HG02763 (cell line): ENCODE data around the gene TMEM214.

Experiments used
- ATAC-seq: cut with Tn5 transposase; IDR thresholded peaks from one replicate; pipeline ENCODE4 v1.9.1; 2021; ENCODE audit warnings: mild to moderate bottlenecking, moderate library complexity; ENCODE audit not compliant: unreplicated experiment

TMEM214 gene

GRCh38 chr2:27038631-27039339, 6.0 kb downstream of the TMEM214 start:
- no peak for ATAC-seq

- ATAC-seq, result no peak
Observed at GRCh38 chr2:27039426-27039825, 6.7 kb downstream of the TMEM214 start.

DNA sequence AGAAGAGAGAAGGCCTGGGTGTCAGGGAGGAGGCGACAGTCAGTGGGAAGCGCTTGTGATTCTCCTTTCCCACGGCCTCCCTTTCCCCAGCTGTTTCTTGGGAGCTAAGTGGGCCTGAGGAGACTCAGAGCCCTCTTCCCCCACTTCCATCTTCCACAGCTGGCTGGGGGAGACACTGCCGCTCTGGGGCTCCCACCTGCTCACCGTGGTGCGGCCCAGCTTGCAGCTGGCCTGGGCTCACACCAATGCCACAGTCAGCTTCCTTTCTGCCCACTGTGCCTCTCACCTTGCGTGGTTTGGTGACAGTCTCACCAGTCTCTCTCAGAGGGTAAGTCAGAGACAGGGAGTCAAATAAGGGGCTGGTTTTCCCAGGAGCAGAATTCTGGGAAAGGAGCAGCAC, 7.1 kb downstream of the TMEM214 start:
- ATAC-seq, result no peak

- no peak for ATAC-seq
Observed at GRCh38 chr2:27040282-27040681, 7.5 kb downstream of the TMEM214 start.

DNA sequence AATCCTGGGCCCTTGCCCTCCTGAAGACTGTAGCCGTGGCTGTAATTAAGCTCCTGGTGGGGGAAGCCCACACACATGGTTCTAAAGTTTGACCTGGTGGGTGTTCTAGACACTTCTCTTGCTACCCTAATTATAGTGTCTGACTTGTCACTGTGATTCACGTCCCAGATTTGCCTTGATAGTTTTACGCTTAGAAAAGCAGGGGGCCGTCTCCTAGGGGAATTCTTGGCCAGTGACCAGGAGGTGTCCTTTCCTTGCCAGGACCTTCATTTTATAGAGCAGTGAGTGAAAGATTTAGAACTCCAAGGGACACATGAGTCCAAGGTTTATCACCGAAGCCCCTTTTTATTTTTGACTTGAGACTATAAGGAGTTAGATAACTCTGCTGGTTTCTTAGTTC, 9.0 kb downstream of the TMEM214 start:
- ATAC-seq, result no peak

GRCh38 chr2:27042159-27042661, 9.4 kb downstream of the TMEM214 start:
- ATAC-seq, result no peak

DNA sequence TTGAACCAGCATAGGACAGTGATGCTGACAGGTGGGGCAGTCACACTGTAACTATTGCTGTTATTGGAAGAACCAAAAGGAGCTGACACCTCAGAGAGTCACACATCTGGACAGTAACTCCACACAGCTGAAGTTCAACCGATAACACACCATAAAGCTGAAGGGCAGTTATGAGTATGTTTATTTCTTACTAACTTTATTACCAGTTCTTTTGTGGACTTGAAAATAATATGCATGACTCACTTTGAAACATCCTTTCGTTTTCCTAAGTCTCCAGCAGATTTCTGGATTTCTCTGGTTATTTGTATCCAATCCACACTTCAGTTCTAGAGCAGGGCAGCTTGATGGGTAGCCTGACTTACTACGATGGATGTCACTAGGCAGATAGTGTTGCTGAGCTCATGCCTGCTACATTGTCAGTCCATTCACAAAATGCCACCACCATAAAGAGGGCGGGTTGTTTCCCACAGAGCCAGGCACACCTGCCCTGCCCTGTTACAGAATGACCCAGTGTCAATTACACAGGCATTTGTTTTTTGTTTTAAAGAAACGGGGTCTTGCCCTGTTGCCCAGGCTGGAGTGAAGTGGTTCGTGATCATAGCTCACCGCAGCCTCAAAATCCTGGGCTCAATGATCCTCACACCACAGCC, 10.3 kb downstream of the TMEM214 start:
- ATAC-seq, result no peak

GRCh38 chr2:27049422-27050280, 16.9 kb downstream of the TMEM214 start:
- no peak for ATAC-seq

DNA sequence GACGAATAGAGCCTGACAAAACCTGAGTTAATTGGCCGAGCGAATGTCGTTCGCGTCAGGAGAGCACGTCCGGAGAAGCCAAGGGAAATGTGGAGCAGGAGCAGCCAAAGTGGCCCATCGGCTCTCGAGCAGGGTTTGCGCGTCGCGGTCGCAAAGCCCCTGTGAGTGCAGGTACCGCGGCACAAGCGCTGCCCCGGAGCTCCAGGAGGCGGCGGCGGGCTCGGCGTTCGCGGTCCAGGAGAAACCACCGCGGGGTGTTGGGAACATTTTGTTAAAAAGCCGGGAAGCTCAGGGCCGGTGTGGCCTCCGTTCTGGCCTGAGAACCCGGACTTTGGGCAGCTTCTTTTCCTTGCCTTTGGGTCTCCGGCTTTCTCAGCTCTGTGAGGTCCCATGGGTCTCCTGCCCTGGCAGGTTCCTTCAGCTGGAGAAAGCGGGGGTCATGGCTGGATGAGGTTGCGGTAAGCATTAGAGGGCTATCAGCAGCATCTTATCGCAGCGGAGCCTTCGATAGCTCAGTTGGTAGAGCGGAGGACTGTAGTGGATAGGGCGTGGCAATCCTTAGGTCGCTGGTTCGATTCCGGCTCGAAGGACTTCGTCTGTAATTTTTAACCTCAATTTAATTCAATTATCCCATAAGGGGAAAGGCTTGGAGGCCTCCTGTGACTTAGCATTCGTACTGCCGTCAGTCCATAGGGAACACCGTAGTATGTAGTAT, 17.7 kb downstream of the TMEM214 start:
- peak; percentile 52 for ATAC-seq

GRCh38 chr2:27050996-27051901, 18.5 kb downstream of the TMEM214 start, which contains the start of gene AGBL5:
Gene AGBL5, plus strand, starts transcription at chr2:27051668. Its CDS starts 1,291 bp downstream, at chr2:27052959.
- ATAC-seq, result peak; percentile 66

DNA sequence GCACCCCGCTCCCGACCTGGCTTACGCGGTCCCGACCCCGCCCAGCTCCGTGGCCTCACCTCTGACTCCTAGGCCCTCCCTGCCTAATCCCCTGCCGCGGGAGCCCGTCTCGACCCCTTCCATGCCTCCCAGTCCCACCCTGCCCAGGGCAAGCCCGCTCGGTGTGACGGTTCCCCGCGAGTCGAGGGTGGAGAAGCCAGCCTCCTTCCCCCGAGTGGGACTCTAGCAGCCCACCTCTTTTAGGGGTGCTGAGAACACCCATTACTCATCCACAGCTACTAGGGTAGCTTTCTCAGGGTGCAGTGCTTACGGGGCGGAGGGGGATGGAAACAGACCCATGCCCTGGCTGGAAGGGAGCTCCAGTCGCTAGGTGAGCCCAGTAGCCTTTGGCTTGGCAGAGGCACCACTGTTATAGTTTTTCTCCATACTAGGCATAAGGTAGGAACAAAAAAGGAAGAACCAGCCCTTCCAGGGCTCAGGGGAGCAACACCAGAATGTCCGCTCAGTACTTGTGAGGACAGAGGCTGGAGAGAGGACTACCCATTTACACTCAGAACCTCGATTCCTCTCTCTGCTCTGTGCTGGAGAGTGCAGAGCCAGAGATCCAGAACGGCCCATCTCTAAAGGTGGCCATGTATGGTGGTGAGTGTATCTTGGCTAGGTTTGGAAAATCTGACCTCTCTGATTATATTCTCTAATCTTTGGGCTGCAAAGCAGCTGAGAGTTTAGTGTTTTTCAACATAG, 19.3 kb downstream of the TMEM214 start:
- peak; percentile 0 for ATAC-seq

DNA sequence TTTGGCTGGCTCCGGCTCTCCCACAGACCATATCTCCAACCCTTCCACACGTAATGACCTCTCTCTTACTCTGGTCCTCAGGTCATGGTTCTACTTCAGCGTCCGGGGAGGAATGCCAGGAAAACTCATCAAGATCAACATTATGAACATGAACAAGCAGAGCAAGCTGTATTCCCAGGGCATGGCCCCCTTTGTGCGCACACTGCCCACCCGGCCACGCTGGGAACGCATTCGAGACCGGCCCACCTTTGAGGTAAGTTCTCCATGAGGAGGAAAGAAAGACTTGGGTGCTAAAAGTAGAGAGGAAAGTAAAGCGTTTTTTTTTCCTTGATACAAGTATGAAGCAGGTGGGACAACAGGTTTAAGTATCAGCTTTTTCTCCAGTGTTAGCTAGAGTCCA, 20.6 kb downstream of the TMEM214 start:
- ATAC-seq, result no peak

DNA sequence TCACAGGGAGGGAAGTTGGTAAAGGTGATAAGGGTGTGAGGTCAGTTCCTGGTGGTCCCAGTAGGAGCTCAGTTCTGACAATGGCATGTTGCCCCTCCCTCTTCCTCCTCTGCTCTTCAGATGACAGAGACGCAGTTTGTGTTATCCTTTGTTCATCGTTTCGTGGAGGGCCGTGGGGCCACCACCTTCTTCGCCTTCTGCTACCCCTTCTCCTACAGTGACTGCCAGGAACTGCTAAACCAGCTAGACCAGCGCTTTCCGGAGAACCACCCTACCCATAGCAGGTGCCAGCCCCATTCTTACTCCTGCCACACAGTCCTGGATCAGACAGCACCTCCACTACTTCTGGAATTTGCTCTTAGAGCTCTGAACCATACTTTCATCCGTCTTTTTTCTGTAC, 21.0 kb downstream of the TMEM214 start:
- no peak for ATAC-seq

- ATAC-seq, result no peak
Observed at GRCh38 chr2:27054721-27055120, 22.0 kb downstream of the TMEM214 start.

DNA sequence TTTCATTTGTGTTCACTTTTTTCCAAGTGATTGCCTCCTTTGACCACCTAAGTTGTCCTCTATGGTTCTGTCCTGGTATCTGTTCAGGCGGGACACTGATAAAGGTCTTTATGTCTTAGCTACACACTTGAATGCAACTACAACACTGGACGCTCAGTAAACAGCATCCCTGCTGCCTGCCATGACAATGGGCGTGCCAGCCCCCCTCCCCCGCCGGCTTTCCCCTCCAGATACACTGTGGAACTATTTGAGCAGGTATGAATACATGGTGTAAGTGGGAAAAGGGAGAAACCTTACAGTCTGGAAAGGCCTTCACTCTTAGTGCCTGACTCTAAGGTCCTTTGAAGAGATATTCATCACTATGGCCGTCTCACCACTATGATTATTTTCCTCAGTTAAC, 24.4 kb downstream of the TMEM214 start:
- ATAC-seq, result no peak

GRCh38 chr2:27058210-27058609, 25.4 kb downstream of the TMEM214 start:
- no peak for ATAC-seq

- ATAC-seq, result no peak
Observed at GRCh38 chr2:27059141-27059820, 26.5 kb downstream of the TMEM214 start.

GRCh38 chr2:27060323-27060722, 27.6 kb downstream of the TMEM214 start:
- no peak for ATAC-seq
